Nucleus accumbens (tissue), 56 donors: ENCODE data around the gene RBM4.

Experiments
- DNase-seq, 56 donors: peaks; one replicate each; lab custom pipeline; 2025; lab: John Stamatoyannopoulos, UW

RBM4 gene

DNA sequence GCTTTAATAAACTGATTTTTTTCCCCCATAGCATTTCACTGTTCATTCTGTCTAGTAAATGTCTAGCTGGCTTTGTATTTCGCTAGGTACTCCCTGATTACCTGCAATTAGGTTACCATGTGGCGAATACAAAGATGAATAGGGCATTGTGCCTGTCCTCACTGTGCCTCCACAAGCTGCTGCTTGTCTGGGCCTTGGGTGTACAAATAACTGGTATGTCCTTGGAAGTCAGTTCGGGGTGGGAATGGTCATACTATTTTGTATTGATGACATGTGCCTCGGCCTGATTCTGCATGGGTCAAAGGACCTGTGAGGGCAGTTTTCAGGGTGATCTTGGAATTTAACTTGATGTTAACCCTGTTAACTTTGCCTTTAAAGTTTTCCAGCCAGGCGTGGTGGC is 11.4 kb downstream of the RBM4 start:
- no peak for DNase-seq

DNA sequence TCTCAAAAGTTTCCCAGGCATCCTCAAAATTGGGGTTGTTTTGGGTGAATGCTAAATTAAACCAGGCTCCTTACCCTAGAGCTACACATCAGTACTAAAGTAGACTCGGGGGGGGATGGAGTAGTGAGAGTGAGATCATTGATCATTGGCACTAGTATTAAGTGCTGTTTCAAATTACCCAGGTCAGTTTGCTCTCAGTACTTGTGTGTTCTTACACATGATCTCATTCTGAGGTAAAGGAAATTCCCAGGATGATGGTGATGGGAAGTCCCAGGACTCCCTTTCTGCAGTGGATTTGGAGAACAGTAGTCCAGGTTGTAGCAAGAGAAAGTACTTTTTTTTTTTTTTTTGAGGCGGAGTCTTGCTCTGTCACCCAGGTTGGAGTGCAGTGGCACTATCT is 12.5 kb downstream of the RBM4 start:
- no peak for DNase-seq

DNA sequence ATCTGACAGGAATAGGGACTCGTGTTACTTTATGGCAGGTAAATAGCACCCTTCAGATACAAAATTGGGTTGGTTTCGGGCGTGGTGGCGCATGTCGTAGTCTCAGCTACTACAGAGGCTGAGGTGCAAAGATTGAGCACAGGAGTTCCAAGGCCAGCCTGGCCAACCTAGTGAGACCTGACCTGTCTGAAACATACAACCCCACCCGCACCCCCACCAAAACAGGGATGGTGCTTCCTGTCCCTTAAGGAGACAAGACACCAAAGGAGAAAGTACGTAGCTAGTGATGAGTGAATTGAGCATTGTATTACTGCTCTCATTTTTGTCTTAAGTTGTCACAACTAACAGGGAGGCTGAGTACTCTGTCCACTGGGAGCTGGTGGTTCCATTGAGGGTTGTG is 14.1 kb downstream of the RBM4 start:
- DNase-seq = peak in 1 of 56 donors; percentile 17

DNA sequence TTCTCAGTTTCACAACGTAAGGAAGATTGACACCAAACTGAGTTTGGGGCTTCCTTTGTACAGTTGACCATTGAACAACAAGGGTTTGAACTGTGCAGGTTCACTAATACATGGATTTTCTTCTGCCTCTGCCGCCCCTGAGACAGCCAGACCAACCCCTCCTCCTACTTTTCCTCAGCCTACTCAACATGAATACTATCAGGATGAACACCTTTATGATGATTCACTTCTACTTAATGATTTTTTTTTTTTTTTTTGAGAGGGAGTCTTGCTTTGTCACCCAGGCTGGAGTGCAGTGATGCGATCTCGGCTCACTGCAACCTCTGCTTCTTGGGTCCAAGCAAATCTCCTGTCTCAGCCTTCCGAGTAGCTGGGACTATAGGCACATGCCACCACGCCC is 14.6 kb downstream of the RBM4 start:
- DNase-seq = peak in 1 of 56 donors; percentile 6

DNA sequence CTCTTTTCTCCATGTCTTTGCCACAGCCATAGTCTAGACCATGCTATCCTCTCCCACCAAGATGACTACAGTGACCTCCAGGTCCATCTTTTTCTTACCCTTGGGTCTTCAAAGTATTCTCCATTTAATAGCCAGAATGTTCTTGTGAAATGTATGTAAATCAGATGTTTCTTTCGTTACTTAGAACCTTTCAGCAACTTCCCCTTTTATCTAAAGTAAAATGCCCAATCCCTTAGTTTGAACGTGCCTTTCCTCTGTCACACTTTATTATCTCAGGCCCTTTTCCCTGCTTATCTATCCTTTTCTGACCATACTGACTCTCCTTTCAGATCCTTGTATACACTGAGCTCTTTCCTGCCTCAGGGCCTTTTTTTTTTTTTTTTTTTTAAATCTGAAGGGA is 21.3 kb downstream of the RBM4 start:
- DNase-seq = no peak

DNA sequence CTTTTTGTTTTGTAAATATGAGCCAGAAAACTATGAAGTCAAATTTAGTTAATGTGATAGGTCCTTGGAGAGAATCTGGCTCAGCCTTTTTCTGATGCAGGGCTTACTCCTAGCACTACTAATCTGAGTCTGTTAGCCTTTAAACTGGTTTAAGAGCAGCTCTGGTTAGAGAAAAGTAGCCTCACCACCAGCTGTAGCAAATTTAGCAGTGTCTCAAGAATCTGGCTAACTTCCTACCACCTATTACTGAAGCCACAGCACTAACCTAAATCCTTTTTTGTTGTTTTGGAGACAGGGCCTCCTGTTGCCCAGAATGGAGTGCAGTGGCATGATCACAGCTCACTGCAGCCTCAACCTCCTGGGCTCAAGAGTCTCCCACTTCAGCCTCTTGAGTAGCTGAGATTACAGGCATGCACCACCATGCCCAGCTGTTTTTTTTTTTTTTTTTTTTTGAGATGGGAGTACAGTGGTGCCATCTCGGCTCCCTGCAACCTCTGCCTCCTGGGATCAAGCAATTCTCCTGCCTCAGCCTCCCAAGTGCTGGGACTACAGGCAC is 25.3 kb downstream of the RBM4 start:
- no peak for DNase-seq

DNA sequence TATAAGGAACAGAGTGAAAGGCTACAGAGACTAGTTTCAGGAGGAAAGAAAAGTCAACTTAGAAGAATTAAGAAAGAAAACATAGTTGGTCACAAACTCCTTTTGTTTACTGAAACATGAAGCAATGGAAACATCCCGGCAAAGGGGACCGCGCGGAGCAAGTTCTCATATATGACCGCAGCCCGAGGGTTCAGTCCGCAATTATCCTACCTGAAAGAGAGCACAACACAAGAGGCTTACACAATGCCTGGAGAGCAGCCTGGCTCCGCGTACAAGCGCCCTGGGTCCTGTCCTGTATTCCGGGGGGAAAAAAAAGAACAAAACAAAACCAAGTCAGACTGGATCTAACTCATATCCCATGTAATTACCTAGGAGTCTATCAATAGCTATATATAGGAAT is 26.9 kb downstream of the RBM4 start:
- DNase-seq = no peak

DNA sequence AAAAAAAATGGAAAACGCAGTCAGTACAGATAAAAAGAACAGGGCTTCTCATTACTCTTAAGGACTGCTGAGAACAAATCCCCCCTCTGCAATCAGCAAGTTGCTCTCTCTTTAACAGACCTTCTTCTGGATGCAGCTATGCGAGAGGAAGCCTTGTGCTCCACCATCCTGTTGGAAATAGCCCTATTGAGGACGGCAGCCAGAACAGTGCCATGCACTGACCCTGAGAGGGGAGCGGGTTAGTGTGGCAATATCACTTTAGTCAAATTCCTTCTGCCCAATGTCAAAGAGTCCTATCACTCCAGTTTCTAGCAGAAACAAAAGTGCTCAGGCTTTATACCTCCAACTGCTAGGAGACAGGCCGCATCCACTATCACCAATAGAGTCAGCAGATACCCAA is 32.3 kb downstream of the RBM4 start:
- DNase-seq = no peak

DNA sequence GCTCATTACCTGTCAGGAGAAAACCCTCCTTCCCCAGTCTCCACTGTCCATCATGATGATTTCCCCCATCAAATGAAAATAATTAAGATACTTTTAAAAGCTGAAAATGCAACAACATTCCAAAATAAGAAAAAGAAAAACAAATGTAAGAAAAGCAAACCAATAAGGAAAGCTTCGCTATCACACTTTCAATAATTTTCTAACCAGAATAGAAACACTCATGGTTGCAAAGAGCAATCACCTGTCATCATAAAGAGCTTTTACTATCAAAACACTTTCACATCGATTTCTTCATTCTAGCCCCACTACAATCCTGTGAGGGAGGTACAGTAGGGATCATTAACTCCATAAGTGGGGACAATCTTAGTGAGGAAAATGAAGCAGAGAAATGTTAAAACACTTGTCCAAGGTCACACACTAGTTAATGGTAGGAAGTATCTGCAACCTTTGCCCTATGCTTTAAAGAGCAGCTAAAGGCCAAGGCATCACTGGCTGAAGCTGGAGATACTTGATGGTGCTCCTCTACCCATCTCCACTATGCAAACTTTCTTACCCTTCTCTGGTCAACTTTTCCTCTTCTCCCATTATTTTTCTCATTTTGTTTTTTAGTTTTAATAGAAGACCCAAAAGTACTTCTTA is 36.6 kb downstream of the RBM4 start:
- no peak for DNase-seq

DNA sequence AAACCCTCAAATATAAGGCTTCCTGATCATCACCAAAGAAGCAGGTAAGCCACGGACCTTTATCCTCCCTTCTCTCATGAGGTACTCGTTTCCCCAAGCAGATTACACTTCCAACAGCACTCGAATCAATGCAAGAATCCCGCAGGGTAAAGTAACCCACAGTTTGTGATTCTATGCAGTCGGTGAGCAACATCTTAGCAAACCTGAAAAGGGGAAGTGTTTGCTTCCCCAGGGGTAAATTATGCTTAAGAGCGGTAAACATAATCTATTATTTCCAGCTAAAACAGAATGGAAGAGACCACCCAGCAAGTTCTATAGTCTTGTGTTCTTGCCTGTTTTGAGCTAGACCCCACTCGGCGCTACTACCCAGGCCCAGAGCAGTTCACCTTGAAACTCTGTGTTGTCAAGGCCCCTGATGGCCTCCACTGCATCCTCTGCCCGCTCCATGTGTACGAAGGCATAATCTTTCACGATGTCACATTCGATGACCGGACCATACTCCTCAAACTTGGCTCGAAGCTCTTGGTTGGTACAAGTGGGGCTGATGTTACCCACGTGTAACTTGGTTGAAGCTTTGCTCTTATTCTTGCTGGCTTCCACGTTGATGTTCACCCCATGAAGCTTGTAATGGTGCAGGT is 37.9 kb downstream of the RBM4 start:
- DNase-seq = no peak

DNA sequence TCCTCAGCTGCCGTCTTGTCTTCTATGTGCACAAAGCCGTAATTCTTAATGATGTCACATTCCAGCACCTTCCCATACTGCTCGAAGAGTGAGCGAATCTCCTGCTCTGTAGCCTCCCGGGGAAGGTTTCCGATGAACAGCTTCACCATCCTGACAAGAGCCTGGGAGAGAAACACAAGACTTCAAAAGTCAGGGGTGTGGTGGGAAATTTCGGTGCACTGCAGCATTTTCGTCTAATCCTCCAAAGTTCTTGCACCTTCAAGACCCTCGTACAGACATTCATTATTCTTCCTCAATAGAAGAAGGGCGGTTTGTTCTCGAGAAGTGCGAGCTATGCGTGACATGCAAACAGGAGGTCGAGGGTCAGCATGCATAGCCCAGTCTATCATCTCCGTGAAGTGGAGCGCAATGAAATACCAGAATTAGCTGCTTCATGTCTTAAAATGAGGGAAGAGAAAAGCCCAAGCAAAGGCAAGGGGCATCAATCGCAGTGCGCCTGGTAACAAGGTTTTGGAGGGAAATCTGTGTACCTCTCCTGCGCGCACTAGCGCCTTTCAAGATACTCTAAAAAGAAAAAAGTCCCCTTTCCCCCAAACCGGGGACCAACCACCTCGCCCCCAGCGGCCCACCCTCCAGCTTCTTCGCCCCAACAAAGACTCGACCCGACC is 38.6 kb downstream of the RBM4 start:
- DNase-seq = peak in 1 of 56 donors; percentile 59

DNA sequence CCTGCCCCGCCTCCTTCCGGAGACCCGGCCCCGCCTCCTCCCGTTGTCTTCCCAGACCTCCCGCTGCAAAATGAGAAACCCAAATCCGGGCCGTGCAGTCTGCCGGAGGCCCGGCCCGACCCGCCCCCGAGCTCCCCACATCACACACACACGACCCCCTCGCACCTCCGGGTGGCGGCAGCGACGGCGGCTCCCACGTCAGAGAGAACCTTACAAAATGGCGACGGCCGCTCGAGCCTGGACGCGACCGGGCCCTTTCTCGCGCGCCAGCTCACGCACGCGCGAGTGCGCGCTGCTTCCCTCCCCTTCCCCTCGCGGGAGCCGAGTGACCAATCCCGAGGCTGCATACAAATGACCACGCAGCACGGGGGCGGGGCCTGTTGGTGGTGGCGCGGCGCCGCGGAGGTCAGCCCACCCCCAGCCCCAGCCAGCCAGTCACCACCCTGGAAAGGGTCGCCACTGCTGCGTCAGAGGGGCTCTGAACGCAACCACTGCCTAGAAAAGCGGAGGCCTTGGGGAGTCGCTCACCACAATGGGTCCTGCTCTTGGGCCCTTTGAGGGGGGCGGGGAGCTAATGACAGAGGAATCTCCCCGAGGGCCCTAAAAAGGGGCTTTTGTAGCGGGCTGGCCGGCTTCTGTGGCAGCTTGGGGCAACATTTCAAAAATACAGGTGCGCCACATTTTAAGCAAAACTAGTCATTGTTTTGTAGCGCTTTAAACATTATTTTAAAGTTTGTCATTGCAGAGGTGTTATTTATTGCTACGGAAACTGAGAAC is 39.3 kb downstream of the RBM4 start, which contains the start of gene RBM4B:
TSS of gene RBM4B (minus strand) at position 289 of the 777 bp plus-strand sequence. CDS start 808 bp downstream, outside the sequence.
- DNase-seq = peak; percentile 79 to 98 (median 93)

DNA sequence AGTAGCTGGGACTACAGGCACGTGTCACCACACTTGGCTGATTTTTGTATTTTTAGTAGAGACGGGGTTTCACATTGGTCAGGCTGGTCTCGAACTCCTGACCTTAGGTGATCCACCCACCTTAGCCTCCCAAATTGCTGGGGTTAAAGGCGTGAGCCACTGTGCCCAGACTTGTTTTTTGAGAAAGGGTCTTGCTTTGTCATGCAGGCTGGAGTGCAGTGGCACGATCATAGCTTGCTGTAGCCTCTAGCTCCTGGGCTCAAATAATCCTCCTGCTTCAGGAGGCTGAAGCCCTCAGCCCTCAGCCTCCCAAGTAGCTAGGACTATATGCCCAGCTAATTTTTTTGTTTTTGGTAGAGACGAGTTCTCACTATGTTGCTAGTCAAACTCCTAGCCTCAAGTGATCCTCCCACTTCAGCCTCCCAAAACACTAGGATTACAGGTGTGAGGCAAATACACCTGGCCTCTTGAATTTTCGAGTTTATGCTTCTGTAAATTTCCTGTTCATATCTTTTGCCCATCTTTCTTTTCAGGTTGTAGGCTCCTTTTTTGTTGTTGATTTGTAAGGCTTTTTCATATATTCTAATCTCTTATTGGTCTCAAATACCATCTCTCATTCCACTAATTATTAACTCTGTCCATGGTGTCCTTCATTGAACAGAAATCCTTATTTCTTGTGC is 42.6 kb downstream of the RBM4 start:
- no peak for DNase-seq

DNA sequence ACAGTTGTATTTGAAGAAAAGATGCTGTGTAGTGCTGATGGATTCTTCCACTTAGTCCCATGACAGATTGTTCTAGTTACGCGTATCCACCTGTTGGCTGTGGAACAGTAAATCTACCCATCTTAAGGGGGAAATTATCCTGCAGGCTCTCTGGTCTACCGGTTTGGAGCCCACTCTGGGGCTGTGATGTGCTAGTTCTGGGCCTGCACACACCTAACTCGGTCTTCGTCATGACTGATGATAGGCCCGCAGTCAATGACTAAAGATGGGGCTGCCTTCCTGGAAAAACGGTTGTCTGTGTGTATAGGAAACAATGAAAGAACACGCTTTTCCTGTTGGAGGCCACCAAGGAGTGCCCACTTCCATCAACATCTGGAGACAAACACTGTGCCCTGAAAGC is 45.4 kb downstream of the RBM4 start:
- DNase-seq = no peak

DNA sequence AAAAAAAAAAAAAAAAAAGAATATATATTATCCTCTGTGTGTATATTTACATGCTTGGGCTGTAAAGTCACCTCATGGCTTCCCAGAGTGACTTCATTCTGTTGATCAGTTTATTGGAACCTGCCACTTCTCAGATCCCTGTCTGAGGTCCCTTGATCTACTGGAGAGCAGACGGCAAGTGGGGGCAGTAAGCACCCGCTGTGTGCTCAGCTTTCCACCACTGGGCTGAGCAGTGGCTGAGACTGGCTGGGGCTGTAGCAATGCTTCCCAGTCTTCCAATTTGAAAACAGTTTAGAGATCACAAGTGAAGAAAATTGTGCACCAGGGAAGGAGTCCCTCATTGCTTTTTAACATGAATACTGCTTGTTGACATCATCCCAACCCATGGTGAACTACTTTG is 46.1 kb downstream of the RBM4 start:
- no peak for DNase-seq

DNA sequence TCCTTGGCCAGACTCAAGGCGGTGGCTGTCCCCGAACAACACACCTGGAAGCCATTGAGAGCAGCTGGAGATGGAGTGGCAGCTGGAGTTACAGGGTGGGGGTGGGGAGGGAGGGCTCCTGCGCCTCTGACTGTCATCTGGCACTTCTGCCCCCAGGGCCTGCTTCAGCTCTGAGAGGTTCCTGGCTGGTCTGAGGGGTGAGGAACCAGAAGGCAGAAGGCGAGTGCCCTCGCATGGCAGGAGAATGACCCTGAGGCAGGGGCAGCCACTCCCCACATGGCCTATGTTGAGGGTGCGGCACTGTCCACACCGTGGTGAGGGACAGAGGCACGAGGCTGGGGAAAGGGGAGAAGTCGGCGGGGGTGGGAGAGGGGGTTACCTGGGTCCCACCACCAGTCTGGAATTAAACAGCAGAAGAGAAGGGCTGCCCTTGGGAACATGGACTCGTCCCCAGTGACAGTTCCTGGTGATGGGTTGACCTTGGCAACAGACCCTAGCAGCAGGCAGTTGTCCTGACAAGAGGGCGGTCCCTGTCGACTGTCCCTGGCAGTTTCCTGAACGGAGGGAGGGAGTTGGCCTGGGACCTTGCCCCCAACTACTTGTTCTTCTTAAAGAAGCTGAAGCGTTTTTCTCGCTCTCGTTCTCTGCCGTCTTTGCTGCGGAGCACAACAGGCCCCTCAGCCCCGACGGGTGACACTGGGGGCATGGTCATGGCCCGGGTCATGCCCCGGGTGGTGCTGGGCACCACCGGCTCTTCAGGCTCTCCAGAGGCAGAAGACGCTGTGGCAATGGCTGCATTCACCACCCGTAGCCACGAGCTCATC is 47.0 kb downstream of the RBM4 start:
- DNase-seq = no peak

DNA sequence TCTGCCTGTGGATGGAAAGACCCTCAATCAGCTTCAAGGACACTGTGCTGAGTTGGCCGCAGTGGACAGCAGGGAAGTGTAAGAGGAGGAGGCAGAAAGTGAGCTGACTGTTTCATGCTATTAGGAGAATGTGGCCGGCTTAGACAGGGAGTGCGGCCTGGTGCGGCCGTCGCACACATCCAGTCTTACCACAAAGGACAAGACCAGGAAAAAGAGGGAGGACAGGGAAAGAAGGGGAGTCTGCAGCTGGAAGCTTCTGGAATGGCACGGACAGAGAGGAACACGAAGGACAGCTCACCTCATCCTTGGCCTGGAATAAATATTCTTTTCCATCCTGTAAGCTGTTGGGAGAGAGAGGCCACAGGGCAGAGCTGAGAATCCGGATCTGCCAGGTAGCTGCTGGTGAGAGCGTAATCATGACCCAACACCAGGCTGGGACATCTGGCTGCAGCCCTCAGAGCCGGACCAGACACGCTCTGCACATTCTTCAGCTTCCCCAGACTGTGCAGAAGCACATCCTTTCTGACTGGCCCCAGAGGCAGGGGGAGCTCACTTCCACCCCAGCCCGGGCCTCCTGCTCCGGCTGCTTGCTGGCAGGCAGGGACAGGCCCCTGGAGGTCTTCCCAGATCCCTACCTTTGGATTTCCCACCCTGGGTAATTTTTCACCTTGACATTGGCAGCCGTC is 47.7 kb downstream of the RBM4 start:
- no peak for DNase-seq

DNA sequence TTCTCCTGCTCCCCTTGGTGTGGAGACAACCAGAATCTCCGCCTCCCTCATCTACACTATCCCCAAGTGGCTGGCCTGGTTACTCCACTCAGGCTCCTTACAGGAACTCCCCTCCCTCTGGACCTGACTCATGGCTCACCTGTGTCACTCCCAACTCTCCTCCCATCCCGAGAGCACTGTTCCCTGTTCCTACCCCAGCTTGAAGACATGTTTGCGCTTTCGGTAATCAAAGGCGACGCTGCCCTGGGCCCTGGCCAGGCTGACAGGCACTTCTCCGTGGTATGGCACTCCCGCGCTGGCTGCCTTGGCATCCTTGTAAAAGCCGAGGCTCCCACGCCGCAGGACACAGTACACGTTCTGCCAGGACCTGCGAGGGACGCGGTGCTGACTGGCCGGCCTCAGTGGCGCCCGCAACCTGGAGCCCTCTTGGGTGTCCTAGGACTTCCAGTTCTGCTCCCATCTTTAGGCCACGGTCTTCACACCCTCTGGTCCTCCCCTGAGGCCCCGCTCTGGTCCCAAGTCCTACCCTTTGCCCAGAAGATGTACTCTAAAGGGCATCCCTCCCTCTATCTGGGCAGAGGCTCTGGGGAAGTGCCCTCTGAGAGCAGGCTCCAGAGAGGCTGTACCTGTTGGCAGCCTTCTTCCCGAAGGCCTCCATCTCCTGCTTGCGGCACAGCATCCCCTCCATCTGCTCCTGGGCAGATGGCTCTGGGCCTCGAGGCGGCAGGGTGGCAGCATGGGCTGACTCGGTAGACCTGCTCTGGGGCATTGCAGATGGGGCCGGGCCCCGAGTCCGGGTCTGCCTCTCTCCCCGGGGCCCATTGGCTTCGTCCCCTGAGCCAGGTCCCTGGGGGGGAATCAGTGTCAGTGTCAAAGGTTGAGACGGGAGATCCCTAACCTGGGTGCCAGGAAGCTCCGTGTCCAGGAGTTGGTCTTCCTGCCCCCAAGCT is 48.6 kb downstream of the RBM4 start:
- no peak for DNase-seq
